C1 segment of cervical spinal cord (tissue), 14 donors: ENCODE data around the gene CGB5.
"Not testable (repeated sequence)": the region's sequence is repeated elsewhere in the genome, so short reads cannot be mapped to it uniquely, and the experiment has no call there.

Experiments used
- DNase-seq, 14 donors: peaks; one replicate each; lab custom pipeline; 2025; lab: John Stamatoyannopoulos, UW

Gene CGB5

DNA sequence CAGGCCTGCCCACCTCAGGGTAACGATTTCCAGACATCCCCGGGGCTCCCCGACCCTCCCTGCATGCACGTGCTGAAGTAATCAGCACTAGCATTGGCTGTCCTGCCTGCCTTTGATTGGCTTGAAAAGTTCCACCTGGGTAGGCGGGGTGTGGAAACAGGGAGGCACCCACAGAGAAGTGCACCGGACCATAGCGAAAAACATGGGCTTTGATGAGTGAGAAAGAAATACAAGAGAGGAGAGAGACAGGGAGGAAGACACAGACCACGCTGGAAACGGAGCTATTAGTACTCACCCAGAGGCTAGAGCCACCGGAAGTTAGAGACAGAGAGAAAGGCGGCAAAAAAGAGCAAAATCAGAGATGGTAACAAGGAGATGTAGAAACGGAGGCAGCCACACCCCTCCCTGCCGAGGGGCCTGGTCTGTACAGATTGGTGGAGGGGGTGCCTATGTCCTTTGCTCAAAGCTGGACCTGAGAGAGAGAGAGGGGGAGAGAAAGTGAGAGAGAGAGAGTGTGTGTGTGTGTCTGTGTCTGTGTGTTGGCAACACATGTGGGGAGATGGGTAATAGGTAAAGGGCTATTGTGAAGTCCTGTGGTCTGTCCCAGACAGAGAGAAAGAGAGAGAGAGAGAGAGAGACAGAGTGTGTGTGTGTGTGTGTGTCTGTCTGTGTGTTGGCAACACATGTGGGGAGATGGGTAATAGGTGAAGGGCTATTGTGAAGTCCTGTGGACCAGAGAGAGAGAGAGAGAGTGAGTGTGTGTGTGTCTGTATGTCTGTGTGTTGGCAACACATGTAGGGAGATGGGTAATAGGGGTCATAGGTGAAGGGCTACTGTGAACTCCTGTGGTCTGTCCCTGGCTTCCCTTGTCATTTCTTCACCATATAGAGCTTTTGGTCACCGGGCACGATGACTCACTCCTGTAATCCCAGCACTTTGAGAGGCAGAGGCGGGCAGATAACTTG lies 22.4 kb upstream of the CGB5 start:
- no peak for DNase-seq

DNA sequence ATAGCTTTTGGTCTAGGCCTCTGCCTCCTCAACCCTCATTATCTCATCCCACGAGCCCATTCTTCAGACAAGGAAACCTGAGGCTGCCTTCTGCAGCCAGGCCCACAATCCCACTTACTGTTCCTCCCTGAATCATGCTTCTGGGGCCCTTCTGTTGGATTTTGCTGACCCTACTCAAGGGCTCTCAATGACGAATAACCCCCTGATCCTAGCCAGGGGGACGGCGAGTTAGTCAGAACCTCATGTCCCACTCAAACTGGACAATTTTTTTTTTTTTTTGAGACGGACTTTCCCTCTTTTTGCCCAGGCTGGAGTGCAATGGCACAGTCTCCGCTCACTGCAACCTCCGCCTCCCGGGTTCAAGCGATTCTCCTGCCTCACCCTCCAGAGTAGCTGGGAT lies 21.5 kb upstream of the CGB5 start:
- no peak for DNase-seq

DNA sequence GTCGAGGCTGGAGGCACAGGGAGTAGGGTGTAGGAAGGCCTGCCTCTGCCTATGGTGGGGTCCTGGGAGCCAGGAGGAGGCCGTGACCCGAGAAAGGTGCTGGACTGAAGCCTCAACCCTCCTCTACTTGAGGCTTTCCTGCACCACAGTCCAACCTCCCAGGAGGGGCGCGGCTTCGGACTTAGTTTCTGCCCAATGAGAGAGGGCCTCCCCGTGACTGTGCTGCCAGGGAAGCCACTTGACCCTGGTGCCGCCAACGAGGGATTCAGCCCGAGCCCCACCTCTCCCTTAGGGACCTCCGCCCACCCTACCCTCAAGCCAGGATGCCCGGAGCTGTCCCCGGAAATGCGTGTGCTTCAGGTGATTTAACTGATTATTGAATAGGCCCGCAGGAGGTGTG lies 19.4 kb upstream of the CGB5 start, which contains the start of gene CGB3:
Gene CGB3 (minus strand): TSS at position 101 of the 400 bp plus-strand sequence. CDS start 362 bp downstream, outside the sequence.
- DNase-seq, result not testable (repeated sequence)

DNA sequence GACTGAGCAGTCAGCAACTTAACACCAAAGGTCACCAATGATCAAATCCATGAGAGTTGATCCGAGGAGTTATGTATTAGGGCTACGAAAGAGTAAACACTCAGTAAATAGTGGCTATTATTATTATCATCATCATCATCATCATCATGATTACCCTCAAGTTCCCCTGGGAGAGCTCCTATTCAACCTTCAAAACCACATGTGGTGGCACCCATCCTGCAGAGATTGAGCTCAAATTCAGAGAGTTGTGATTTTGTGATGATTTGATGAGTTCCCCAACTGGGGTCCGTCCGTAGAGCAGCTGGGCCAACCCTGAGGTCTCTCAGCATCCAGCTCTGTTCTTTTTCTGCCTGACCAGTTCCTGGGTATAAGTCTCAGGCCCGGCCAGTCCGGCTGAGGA lies 18.6 kb upstream of the CGB5 start:
- not testable (repeated sequence) for DNase-seq

DNA sequence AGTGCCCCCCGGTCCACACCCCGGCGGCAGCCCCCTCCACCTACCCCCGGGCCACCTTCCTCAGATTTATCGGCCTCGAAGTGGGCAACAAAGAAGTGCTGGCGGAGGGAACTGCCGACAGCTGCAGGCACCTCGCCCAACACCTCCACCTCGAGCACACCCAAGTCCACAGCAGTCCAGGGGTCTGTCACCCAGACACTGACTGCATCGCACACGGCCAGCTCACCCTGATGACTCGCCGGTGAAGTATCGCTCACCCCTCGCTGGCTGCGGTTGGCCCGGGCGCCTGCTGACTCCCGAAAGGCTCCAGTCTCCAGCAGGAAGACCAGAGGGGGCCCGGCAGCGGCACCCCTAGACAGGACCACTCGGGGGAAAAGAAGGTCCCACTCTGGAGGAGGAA lies 18.0 kb upstream of the CGB5 start:
- not testable (repeated sequence) for DNase-seq

DNA sequence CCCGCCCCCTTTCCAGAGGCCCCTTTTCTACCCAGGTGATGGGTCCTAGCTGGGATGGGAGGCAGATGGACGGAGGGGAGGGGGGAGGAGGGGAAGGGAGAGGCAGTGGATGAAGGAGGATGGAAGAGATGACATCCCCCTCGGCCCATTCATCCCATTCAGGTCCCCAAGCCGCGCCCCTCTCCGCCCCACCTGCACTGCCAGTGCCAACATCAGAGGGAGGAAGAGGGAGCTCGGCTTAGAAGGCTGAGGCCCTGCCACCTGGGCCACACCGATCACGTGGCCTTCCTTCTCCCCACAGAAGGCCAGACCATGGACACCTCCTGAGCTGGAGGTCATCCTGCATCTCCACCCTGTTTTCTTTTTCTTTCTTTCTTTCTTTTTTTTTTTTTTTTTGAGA lies 15.0 kb upstream of the CGB5 start:
- not testable (repeated sequence) for DNase-seq

DNA sequence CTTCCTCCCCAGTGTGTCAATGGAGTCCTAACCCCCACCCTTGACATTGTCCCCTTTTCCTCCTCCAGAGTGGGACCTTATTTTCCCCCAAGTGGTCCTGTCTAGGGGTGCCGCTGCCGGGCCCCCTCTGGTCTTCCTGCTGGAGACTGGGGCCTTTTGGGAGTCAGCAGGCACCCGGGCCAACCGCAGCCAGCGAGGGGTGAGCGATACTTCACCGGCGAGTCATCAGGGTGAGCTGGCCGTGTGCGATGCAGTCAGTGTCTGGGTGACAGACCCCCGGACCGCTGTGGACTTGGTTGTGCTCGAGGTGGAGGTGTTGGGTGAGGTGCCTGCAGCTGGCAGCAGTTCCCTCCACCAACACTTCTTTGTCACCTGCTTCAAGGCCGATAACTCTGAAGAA lies 13.9 kb upstream of the CGB5 start:
- DNase-seq, result not testable (repeated sequence)

DNA sequence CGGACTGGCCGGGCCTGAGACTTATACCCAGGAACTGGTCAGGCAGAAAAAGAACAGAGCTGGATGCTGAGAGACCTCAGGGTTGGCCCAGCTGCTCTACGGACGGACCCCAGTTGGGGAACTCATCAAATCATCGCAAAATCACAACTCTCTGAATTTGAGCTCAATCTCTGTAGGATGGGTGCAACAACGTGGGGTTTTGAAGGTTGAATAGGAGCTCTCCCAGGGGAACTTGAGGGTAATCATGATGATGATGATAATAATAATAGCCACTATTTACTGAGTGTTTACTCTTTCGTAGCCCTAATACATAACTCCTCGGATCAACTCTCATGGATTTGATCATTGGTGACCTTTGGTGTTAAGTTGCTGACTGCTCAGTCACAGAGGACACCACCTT lies 13.3 kb upstream of the CGB5 start:
- DNase-seq, result not testable (repeated sequence)

DNA sequence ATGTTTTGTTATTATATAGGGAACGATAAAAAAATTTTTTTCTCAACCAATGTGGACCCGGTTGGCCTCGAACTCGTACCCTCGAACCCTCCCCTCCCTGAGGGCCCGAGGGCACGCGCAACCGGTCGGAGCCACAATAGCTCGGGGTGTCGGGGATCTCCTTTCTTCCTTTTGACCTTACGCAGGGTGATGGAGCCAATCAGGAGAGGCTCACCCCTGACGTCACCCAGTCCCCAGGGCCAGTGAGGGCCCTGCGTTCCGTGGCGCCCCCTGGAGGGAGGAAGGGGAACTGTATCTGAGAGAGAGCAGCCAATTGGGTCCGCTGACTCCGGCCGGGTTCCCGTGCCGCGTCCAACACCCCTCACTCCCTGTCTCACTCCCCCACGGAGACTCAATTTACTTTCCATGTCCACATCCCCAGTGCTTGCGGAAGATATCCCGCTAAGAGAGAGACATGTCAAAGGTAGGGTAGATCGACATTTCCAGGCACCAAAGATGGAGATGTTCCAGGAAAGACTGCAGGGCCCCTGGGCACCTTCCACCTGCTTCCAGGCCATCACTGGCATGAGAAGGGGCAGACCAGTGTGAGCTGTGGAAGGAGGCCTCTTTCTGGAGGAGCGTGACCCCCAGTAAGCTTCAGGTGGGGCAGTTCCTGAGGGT lies 11.9 kb upstream of the CGB5 start, which contains the start of gene CGB2:
Gene CGB2 (plus strand): TSS at position 249 of the 660 bp plus-strand sequence. CDS start 206 bp downstream, at position 455.
- DNase-seq, result not testable (repeated sequence)

DNA sequence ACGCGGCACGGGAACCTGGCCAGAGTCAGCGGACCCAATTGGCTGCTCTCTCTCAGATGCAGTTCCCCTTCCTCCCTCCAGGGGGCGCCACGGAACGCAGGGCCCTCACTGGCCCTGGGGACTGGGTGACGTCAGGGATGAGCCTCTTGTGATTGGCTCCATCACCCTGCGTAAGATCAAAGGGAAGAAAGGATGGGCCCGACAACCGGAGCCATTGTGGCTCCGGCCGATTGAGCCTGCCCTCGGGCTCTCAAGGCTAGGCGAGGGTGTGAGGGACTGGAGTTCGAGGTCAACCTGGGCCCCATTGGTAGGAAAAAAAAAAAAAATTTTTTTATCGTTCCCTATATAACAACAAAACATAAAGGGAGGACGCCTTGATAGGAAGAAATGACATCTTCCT lies 6.8 kb upstream of the CGB5 start, which contains the start of gene CGB1:
Gene CGB1 (minus strand): TSS at position 81 of the 400 bp plus-strand sequence. CDS start 184 bp downstream, outside the sequence.
- DNase-seq, result not testable (repeated sequence)

DNA sequence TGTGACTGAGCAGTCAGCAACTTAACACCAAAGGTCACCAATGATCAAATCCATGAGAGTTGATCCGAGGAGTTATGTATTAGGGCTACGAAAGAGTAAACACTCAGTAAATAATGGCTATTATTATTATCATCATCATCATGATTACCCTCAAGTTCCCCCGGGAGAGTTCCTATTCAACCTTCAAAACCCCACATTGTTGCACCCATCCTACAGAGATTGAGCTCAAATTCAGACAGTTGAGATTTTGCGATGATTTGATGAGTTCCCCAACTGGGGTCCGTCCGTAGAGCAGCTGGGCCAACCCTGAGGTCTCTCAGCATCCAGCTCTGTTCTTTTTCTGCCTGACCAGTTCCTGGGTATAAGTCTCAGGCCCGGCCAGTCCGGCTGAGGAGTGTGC lies 5.5 kb upstream of the CGB5 start:
- DNase-seq, result not testable (repeated sequence)

DNA sequence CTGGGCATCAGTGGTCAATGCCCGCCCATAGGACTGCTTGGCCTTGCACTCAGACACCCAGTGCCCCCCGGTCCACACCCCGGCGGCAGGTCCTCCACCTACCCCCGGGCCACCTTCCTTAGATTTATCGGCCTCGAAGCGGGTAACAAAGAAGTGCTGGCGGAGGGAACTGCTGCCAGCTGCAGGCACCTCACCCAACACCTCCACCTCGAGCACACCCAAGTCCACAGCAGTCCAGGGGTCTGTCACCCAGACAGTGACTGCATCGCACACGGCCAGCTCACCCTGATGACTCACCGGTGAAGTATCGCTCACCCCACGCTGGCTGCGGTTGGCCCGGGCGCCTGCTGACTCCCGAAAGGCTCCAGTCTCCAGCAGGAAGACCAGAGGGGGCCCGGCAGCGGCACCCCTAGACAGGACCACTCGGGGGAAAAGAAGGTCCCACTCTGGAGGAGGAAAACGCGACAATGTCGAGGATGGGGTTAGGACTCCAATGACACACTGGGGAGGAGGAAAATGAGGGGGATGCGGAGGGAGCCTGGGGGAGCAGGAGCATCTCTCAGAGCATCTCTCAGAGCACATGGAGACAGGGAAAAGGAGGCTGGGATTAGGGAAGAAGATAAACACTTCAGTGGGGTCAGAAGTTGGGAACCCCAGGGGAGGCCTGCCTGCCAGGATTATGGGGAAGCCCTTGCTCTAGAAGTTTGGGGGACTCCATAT lies 4.9 kb upstream of the CGB5 start:
- DNase-seq, result not testable (repeated sequence)

DNA sequence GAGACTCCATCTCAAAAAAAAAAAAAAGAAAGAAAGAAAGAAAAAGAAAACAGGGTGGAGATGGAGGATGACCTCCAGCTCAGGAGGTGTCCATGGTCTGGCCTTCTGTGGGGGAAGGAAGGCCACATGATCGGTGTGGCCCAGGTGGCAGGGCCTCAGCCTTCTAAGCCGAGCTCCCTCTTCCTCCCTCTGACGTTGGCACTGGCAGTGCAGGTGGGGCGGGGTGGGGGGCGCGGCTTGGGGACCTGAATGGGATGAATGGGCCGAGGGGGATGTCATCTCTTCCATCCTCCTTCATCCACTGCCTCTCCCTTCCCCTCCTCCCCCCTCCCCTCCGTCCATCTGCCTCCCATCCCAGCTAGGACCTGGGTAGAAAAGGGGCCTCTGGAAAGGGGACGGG lies 3.9 kb upstream of the CGB5 start:
- DNase-seq, result not testable (repeated sequence)

DNA sequence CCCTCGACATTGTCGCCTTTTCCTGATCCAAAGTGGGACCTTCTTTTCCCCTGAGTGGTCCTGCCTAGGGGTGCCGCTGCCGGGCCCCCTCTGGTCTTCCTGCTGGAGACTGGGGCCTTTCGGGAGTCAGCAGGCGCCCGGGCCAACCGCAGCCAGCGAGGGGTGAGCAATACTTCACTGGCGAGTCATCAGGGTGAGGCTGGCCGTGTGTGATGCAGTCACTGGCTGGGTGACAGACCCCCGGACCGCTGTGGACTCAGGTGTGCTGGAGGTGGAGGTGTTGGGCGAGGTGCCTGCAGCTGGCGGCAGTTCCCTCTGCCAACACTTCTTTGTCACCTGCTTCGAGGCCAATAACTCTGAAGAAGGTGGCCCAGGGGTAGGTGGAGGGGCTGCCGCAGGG lies 1.5 kb upstream of the CGB5 start:
- DNase-seq, result no peak

DNA sequence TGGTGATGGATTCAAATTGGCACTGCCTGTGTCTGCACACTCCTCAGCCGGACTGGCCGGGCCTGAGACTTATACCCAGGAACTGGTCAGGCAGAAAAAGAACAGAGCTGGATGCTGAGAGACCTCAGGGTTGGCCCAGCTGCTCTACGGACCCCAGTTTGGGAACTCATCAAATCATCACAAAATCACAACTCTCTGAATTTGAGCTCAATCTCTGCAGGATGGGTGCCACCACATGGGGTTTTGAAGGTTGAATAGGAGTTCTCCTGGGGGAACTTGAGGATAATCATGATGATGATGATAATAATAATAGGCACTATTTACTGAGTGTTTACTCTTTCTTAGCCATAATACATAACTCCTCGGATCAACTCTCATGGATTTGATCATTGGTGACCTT lies 982 bp upstream of the CGB5 start:
- not testable (repeated sequence) for DNase-seq

DNA sequence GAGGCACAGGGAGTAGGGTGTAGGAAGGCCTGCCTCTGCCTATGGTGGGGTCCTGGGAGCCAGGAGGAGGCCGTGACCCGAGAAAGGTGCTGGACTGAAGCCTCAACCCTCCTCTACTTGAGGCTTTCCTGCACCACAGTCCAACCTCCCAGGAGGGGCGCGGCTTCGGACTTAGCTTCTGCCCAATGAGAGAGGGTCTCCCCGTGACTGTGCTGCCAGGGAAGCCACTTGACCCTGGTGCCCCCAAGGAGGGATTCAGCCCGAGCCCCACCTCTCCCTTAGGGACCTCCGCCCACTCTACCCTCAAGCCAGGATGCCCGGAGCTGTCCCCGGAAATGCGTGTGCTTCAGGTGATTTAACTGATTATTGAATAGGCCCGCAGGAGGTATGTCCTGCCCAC lies 5.4 kb downstream of the CGB5 start, which contains the start of gene CGB8:
Gene CGB8 (minus strand): TSS at position 101 of the 400 bp plus-strand sequence. CDS start 372 bp downstream, outside the sequence.
- DNase-seq, result not testable (repeated sequence)

DNA sequence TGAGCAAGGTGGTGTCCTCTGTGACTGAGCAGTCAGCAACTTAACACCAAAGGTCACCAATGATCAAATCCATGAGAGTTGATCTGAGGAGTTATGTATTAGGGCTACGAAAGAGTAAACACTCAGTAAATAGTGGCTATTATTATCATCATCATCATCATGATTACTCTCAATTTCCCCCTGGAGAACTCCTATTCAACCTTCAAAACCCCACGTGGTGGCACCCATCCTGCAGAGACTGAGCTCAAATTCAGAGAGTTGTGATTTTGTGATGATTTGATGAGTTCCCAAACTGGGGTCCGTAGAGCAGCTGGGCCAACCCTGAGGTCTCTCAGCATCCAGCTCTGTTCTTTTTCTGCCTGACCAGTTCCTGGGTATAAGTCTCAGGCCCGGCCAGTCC lies 6.2 kb downstream of the CGB5 start:
- not testable (repeated sequence) for DNase-seq

DNA sequence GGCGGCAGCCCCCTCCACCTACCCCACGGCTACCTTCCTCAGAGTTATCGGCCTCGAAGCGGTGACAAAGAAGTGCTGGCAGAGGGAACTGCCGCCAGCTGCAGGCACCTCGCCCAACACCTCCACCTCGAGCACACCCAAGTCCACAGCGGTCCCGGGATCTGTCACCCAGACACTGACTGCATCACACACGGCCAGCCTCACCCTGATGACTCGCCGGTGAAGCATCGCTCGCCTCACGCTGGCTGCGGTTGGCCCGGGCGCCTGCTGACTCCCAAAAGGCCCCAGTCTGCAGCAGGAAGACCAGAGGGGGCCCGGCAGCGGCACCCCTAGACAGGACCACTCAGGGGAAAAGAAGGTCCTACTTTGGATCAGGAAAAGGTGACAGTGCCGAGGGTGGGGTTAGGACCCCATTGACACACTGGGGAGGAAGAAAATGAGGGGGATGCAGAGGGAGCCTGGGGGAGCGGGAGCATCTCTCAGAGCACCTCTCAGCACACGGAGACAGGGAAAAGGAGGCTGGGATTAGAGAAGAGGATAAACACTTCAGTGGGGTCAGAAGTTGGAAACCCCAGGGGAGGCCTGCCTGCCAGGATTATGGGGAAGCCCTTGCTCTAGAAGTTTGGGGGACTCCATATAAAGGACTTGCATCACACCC lies 6.9 kb downstream of the CGB5 start:
- not testable (repeated sequence) for DNase-seq

DNA sequence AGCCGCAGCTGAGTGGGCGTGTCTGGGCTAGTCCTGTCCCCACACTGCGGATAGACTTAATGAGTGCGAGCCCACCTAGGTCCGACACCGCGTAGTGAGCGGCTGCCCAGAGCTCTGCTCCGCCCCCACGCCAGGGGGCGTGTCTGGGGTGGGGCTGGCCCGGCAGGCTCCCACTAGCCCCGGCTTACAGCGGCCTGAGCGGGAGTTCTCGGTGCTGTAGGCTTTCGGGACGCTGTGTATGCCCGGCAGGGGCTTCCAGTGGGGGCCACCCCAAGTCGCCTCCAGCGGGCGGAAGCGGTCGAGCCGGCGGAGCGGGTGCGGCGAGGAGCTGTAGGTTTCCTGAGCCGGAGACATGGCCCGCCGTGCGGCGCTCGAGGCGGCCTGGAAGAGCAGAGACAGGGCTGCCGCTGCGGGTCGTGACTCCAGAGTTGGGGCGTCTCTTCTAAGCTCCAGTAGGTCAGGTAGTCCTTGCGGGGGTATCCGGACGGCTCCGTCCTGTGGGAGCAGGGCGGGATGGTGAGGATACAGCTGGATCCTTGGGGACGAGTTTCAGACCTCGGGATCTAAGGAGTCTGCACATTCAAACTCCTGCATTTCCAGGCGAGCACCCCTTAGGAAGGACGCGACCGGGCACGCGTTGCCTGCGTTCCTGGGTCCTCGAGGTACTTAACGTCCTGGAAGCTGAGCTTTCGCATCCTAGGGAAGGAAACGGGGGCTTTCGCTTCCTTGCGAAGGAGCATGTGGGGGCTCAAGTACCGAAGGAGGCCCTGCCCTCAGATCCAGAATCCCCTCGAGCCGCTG lies 12.7 kb downstream of the CGB5 start:
- DNase-seq, result peak in 4 of 14 donors; percentile 2 to 25 (median 15)
